ENCODE results near the gene CHRND.

CHRND gene

DNA sequence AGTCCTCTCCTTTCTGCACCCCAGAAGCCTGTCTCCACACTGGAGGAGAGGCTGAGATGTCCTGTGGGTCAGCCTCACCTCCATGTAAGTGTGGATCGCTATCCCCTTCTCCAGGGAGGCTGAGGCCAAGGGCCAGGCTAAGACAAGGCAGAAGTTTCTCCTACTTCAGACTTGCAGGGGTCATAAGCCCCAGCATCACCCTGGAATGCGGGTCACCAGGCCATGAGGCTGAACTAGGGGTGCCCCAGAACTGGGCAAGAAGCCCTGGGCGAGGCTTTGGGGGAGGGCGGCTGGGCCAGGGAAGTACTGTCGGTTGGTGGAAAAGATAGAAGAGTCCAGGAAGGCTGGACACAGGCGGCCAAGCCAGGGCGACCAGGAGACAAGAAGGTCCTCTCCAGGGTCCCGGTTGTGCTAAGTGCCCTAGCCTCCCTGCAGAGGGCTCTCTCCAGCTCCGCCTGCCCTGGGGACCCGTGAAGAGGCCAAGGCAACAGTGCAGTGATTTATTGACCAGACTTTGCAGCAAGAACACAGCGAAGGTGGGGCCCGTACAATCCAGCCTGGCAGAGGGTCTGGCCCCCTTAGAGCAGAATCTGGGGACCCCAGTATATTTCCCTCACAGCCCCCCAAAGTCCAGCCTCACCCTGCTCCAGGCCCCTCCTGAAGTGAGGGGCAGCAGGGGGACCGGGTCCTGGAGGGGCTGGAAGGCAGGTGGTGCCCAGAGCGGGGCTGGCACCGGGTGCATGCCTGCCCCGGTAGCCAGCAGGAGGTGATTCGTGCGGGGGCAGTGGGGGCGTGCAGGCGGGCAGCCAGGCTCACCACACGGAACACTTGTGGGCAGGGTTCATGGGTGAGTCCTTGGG lies 46.4 kb upstream of the CHRND start:
- Histone ChIP-seq H2AFZ (ENCODE audit: low read depth) (no peak overlapping the region), H3K9ac (no peak overlapping the region), H3K4me3 (IDR thresholded peaks at IDR 0.05; ENCODE audit: insufficient read depth, low read depth, low read length) (no peak overlapping the region), H3K4me1 (ENCODE audit: low read depth, poor library complexity, severe bottlenecking) (no peaks in the 10 kb centered on the region), H3K27me3 (ENCODE audit: insufficient read depth, low read depth) (peaks cover 7% of the 10 kb centered on the region; the same call in 1 of the 2 replicates), H3K36me3 (ENCODE audit: insufficient read depth) (no peaks in the 10 kb centered on the region), H3K27ac (no peak overlapping the region), H3K4me2 (no peak overlapping the region), H3K79me2 (ENCODE audit: insufficient read depth, low read depth) (no peaks in the 10 kb centered on the region), H4K20me1 (ENCODE audit: insufficient read depth) (no peaks in the 10 kb centered on the region)
- TF ChIP-seq, protein P1, sequence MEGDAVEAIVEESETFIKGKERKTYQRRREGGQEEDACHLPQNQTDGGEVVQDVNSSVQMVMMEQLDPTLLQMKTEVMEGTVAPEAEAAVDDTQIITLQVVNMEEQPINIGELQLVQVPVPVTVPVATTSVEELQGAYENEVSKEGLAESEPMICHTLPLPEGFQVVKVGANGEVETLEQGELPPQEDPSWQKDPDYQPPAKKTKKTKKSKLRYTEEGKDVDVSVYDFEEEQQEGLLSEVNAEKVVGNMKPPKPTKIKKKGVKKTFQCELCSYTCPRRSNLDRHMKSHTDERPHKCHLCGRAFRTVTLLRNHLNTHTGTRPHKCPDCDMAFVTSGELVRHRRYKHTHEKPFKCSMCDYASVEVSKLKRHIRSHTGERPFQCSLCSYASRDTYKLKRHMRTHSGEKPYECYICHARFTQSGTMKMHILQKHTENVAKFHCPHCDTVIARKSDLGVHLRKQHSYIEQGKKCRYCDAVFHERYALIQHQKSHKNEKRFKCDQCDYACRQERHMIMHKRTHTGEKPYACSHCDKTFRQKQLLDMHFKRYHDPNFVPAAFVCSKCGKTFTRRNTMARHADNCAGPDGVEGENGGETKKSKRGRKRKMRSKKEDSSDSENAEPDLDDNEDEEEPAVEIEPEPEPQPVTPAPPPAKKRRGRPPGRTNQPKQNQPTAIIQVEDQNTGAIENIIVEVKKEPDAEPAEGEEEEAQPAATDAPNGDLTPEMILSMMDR (conservative IDR thresholded peaks at IDR 0.05; ENCODE audit: low read depth, low read length) = no peak

DNA sequence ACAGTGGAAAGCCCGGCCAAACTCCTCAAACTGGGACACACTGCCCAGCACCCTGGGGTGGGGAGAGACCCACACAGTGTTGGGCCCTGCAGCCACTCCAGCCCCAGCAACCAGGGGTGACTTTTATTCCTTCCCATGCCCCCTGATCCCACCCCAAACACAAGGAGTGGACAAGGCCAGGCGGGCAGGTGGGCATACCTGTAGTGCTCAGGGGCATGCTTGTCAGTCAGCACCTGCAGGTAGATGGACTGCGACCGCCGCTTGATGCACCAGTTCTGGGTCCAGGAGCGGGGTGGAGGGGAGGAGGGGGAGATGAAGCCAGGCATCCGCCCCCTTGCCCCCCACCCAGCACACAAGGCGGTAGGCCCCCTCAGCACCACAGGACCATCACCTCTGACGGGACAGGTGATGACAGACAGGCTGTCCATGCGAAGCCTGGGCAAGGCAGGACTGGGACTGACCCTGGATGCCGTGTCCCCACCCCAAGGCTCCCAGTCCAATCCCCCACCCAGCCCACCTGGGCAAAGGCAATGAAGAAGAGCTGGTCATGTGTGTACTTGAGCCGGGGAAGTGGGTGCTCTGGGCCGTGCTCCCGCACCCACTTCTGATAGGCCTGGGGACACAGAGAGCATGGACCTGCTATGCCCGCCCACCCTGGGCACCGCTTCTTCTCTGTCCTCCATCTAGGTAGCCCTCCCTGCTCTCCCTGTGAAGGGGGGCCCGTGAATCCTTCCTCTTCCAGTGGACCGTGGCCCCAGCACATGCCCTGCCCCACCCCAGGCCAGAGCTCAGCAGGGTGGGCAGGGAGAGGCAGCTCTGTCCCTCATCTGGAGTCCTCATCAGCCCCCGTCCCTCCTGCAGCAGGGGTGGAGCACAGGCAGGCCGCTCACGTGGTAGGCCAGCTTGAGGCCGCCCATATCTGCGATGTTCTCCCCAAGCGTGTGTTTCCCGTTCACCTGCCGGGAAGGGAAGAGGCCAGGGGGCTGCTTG lies 45.5 kb upstream of the CHRND start:
- H3K27me3 ChIP-seq (ENCODE audit: insufficient read depth, low read depth) = peaks cover 7% of the 10 kb centered on the region; the same call in 1 of the 2 replicates
- TF ChIP-seq, protein P1 (conservative IDR thresholded peaks at IDR 0.05; ENCODE audit: low read depth, low read length) = no peak
- no peak overlapping the region for H2AFZ ChIP-seq (ENCODE audit: low read depth)

DNA sequence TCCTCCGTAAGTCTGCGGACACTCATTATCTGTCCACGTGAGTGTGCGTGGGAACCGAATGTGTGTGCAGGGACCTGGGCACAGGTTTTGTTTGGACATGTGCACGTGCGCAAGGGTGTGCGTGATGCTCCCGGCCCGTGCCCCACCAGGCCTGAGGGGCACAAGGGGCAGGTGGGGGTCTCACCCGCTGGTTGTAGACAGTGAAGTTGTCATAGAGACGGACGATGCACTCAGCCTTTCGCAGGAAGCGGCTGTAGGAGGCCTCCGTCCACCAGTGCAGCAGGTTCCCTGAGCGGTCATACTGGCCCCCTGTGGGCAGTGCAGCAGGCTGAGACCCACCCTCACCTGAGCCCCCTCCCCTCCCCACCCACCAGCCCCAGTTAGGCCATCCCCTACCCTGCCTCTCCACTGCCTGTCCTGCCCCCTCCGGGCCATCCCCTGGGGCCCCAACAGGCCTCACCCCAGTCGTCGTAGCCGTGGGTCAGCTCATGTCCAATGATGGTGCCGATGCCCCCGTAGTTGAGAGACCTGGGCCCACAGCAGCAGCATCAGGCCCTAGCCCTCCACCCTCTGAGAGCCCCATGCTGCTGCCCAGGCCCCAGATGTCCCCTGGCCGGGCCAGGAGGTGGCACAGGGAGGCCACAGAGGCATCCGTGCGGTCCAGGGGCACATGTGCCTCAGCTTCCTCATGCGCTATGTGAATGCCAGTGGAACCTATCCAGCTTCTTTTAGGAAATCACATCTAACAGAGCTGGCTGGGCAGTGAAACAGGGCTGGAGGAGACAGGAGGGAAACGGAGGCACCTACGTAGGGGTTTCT lies 44.4 kb upstream of the CHRND start:
- H3K36me3 ChIP-seq (ENCODE audit: insufficient read depth) = no peaks in the 10 kb centered on the region
- H3K4me1 ChIP-seq (ENCODE audit: low read depth, poor library complexity, severe bottlenecking) = no peaks in the 10 kb centered on the region
- H3K27ac ChIP-seq = no peak overlapping the region
- TF ChIP-seq, protein P1 (conservative IDR thresholded peaks at IDR 0.05; ENCODE audit: low read depth, low read length) = no peak
- no peaks in the 10 kb centered on the region for H3K79me2 ChIP-seq (ENCODE audit: insufficient read depth, low read depth)
- H2AFZ ChIP-seq (ENCODE audit: low read depth) = no peak overlapping the region
- H3K4me2 ChIP-seq = no peak overlapping the region
- H3K9ac ChIP-seq = no peak overlapping the region
- H3K4me3 ChIP-seq (IDR thresholded peaks at IDR 0.05; ENCODE audit: insufficient read depth, low read depth, low read length) = no peak overlapping the region
- peaks cover 7% of the 10 kb centered on the region; the same call in 1 of the 2 replicates for H3K27me3 ChIP-seq (ENCODE audit: insufficient read depth, low read depth)
- no peaks in the 10 kb centered on the region for H4K20me1 ChIP-seq (ENCODE audit: insufficient read depth)

More for the DNA sequence above, 45.5 kb upstream of the CHRND start:
- Histone ChIP-seq H3K79me2 (ENCODE audit: insufficient read depth, low read depth) (no peaks in the 10 kb centered on the region), H3K4me2 (no peak overlapping the region), H3K9ac (no peak overlapping the region), H4K20me1 (ENCODE audit: insufficient read depth) (no peaks in the 10 kb centered on the region), H3K36me3 (ENCODE audit: insufficient read depth) (no peaks in the 10 kb centered on the region), H3K4me1 (ENCODE audit: low read depth, poor library complexity, severe bottlenecking) (no peaks in the 10 kb centered on the region), H3K4me3 (IDR thresholded peaks at IDR 0.05; ENCODE audit: insufficient read depth, low read depth, low read length) (no peak overlapping the region), H3K27ac (no peak overlapping the region)

Measured in KMS-11 (cell line).